Measurements from ENCODE around the gene CASS4. TPM values are rescaled to one million over a fixed set of nuclear protein-coding genes. Genes with fewer than 3 reads are reported as not detected.

CASS4 gene
- total and polyA plus RNA-seq, 9 of the 15 experiments (the other 6 are each of a cell fraction or from before 2014, with no cell fraction given): 8.1 to 53.8 (median 26.7) TPM

DNA sequence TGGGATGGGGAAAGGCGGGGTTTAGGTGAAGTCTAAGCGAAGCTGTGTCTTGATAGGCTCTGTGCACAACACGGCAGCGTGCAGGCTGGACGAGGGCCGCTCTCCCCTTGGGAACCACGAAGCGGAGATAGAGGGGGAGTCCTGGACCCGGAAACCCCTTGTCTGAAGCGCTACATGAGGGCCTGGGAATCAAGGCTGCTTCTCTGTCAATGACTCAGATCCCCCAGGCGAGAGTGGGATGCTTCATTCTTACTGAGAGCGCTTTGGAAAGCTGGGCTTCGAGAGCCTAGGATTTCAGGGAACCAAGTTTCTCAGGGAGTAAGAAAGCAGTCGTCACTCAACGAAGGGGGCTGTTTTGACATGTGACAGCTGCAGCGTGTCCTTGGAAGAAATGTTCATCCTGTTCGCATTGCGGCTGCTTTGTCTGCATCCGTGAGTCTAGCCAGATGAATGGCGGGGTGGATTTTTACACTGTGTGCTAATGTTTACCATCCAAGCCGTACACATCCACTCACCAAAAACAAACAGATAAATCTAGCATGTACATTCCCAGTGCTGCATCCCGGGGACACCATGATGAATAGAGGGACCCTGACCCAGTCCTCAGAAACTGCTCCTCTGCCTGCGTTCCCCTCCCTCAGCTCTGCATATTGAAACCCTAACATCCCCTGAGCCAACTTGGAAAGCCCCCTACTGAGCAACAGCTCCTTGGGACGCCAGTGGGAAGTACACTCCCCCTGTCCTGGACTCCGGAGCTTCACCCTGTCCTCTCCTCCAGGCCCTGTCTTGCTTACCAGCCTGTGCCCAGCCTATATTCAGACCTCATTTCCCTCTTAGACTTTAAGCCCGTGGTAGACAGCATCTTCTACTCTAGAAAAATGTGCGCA, 31.8 kb downstream of the CASS4 start:
- H3K9me3 ChIP-seq (replicated peaks; ENCODE audit: control insufficient read depth, insufficient read depth, low read depth, low read length): no peaks in the 10 kb centered on the region
- no peak overlapping the region for H3K27ac ChIP-seq (ENCODE audit: extremely low read depth, low read depth, low read length)
- H2AFZ ChIP-seq (ENCODE audit: low read depth, low read length): no peak overlapping the region
- peaks cover 75% of the 10 kb centered on the region for H3K36me3 ChIP-seq (ENCODE audit: control insufficient read depth, insufficient read depth, low read length)
- H4K20me1 ChIP-seq (replicated peaks; ENCODE audit: control insufficient read depth, insufficient read depth, low read length): no peaks in the 10 kb centered on the region
- no peak overlapping the region for H3K4me2 ChIP-seq (ENCODE audit: insufficient read depth, low read length)
- WGBS (ENCODE audit: insufficient coverage, low coverage, missing lambda C conversion rate): 87% methylated on average over 24 of the region's 27 CpGs
- H3K9me1 ChIP-seq (ENCODE audit: control insufficient read depth, insufficient read depth, low read length): peaks cover 2% of the 10 kb centered on the region
- ATAC-seq (no peak), FAIRE-seq (no peak), DNase-seq (ENCODE audit: extremely low read depth in 1 of 4, low spot score in 3 of 4) (no peak)
- no peak overlapping the region for H3K4me3 ChIP-seq
- no peak overlapping the region for H3K9ac ChIP-seq (ENCODE audit: insufficient read depth in 1 of 2, low read depth in 2 of 2, low read length in 2 of 2)
- BruUV-seq (replicated peaks): no TSS peak
- in situ Hi-C loops (cut with MboI): no loop called here
- peaks cover 9 to 19% of the 10 kb centered on the region in 2 experiments; a peak in 4 of 5 replicates for H3K4me1 ChIP-seq (replicated peaks in 1 of 2; ENCODE audit: control insufficient read depth in 2 of 2, insufficient read depth in 2 of 2, low read length in 2 of 2)
- peaks cover 19% of the 10 kb centered on the region; the same call in 2 of the 3 replicates for H3K79me2 ChIP-seq (ENCODE audit: control insufficient read depth, insufficient read depth, low read length)
- H3K27me3 ChIP-seq (ENCODE audit: control insufficient read depth in 2 of 2, insufficient read depth in 2 of 2, low read length in 2 of 2): no peaks in the 10 kb centered on the region
- ChIA-PET POLR2A (interaction anchor here (1.0 to 3.7 kb wide), 4 partner anchors 16 to 52 kb away, joined by 3 to 15 read pairs (median 5); no protein-coding TSS in a partner anchor), CTCF (ENCODE audit: low intra/inter-chr PET ratio) (no interaction called here)
- intact Hi-C loops (cut with micrococcal nuclease): no loop called here
- TF ChIP-seq U2AF1 (optimal IDR thresholded peaks at IDR 0.05; ENCODE audit: low read depth, low read length) (no peak), SUPT5H (IDR thresholded peaks at IDR 0.05) (peak; percentile 26; the same call in 1 of the 2 replicates), POLR2G (IDR thresholded peaks at IDR 0.05; ENCODE audit: low read depth, low read length) (0 out of 2 replicates have a peak, but pooled peaks have one; percentile 4)
- TF ChIP-seq, protein P1, sequence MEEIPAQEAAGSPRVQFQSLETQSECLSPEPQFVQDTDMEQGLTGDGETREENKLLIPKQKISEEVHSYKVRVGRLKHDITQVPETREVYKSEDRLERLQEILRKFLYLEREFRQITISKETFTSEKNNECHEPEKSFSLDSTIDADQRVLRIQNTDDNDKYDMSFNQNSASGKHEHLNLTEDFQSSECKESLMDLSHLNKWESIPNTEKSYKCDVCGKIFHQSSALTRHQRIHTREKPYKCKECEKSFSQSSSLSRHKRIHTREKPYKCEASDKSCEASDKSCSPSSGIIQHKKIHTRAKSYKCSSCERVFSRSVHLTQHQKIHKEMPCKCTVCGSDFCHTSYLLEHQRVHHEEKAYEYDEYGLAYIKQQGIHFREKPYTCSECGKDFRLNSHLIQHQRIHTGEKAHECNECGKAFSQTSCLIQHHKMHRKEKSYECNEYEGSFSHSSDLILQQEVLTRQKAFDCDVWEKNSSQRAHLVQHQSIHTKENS (CRISPR knock-in tag; IDR thresholded peaks at IDR 0.05): no peak
